Thyroid gland (tissue), 4 donors: ENCODE measurements around the gene MARCOL.
"Not testable (repeated sequence)": the region's sequence is repeated elsewhere in the genome, so short reads cannot be mapped to it uniquely, and the experiment has no call there.

Experiments
- CTCF ChIP-seq, 6 experiments: fragments of 200-600 bp in 3 of 6; fragments of 450-650 bp in 3 of 6; sonication (generic) in 3 of 6; IDR thresholded peaks; one replicate each; pipeline ENCODE4 v1.5.1; 2016 to 2019; ENCODE audit warnings: antibody characterized with exemption in 6 of 6, mild to moderate bottlenecking in 2 of 6, inconsistent platforms in 1 of 6, moderate library complexity in 1 of 6
- POLR2A ChIP-seq, 2 donors: fragments of 450-650 bp; IDR thresholded peaks; one replicate each; pipeline ENCODE4 v1.6.1; 2017; ENCODE audit warnings: antibody characterized with exemption in 2 of 2, mild to moderate bottlenecking in 2 of 2, moderate library complexity in 1 of 2

GRCh38 chr5:148281336-148281735 is 43.0 kb downstream of the MARCOL start:
- not testable (repeated sequence) for TF ChIP-seq CTCF, POLR2A (IDR thresholded peaks at IDR 0.05)
